GM12878 (cell line): Measurements from ENCODE around the gene FIBCD1.

Experiments used
- EZH2 ChIP-seq: IDR thresholded peaks from 2 replicates; pipeline ENCODE4 v1.6.1; 2012; ENCODE audit warnings: low read depth, mild to moderate bottlenecking, control low read depth, inconsistent platforms, low read length, borderline replicate concordance; ENCODE audit not compliant: control insufficient read depth
- TAF1 ChIP-seq: IDR thresholded peaks from 2 replicates; pipeline ENCODE4 v1.6.1; 2011; ENCODE audit warnings: mild to moderate bottlenecking, low read depth, low read length, borderline replicate concordance
- TARDBP ChIP-seq: IDR thresholded peaks from 2 replicates; pipeline ENCODE4 v1.6.1; 2016; ENCODE audit warnings: borderline replicate concordance
- TF ChIP-seq, protein P1 (sequence below): fragments of 450-650 bp; IDR thresholded peaks from 2 replicates; pipeline ENCODE4 v1.6.1; 2018; ENCODE audit warnings: borderline replicate concordance, mild to moderate bottlenecking; ENCODE audit not compliant: partially characterized antibody
- TF ChIP-seq, protein P2 (sequence below), 3 experiments: IDR thresholded peaks in 2 of 3; conservative IDR thresholded peaks in 1 of 3; 2 replicates each; pipeline ENCODE4 v1.5.1; 2011; ENCODE audit warnings: low read depth in 3 of 3, low read length in 3 of 3, mild to moderate bottlenecking in 3 of 3, control low read depth in 2 of 3, moderate library complexity in 2 of 3, inconsistent platforms in 1 of 3, mixed read lengths in 1 of 3; ENCODE audit not compliant: control insufficient read depth in 2 of 3, insufficient read depth in 1 of 3; ENCODE audit errors: extremely low read depth in 1 of 3
- TF ChIP-seq, protein P3 (sequence below): fragments of 450-650 bp; IDR thresholded peaks from 2 replicates; pipeline ENCODE4 v1.6.1; 2017; ENCODE audit warnings: mild to moderate bottlenecking, moderate library complexity

DNA sequence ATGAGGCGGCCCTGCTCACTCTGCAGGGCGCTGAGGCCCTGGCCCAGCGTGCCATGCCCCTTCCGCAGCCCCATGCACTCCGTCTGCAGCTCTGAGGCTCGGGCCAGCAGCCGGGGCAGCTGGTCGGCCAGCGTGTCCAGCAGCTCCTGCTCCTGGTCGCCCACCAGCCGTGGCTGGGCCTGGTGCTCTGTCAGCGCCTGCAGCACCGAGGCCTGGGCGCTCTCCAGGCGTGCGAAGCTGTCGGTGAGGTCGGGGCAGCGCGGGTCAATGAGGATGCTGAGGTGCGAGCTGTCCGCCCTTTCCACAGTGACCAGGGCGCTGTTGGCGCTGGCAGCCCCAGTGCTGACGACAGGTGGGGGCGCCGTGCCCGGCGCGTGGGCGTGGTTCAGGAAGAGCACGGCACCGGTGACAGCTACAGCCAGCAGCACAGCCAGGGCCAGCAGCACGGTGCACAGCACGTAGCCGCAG, 9.4 kb downstream of the FIBCD1 start:
- TF ChIP-seq, protein P1, sequence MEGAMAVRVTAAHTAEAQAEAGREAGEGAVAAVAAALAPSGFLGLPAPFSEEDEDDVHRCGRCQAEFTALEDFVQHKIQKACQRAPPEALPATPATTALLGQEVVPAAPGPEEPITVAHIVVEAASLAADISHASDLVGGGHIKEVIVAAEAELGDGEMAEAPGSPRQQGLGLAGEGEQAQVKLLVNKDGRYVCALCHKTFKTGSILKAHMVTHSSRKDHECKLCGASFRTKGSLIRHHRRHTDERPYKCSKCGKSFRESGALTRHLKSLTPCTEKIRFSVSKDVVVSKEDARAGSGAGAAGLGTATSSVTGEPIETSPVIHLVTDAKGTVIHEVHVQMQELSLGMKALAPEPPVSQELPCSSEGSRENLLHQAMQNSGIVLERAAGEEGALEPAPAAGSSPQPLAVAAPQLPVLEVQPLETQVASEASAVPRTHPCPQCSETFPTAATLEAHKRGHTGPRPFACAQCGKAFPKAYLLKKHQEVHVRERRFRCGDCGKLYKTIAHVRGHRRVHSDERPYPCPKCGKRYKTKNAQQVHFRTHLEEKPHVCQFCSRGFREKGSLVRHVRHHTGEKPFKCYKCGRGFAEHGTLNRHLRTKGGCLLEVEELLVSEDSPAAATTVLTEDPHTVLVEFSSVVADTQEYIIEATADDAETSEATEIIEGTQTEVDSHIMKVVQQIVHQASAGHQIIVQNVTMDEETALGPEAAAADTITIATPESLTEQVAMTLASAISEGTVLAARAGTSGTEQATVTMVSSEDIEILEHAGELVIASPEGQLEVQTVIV: no peak
- TF ChIP-seq, protein P2, sequence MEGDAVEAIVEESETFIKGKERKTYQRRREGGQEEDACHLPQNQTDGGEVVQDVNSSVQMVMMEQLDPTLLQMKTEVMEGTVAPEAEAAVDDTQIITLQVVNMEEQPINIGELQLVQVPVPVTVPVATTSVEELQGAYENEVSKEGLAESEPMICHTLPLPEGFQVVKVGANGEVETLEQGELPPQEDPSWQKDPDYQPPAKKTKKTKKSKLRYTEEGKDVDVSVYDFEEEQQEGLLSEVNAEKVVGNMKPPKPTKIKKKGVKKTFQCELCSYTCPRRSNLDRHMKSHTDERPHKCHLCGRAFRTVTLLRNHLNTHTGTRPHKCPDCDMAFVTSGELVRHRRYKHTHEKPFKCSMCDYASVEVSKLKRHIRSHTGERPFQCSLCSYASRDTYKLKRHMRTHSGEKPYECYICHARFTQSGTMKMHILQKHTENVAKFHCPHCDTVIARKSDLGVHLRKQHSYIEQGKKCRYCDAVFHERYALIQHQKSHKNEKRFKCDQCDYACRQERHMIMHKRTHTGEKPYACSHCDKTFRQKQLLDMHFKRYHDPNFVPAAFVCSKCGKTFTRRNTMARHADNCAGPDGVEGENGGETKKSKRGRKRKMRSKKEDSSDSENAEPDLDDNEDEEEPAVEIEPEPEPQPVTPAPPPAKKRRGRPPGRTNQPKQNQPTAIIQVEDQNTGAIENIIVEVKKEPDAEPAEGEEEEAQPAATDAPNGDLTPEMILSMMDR (IDR thresholded peaks at IDR 0.05 in 2 of 3, conservative IDR thresholded peaks at IDR 0.05 in 1 of 3; ENCODE audit: control insufficient read depth in 2 of 3, extremely low read depth in 1 of 3, insufficient read depth in 1 of 3, low read depth in 3 of 3, low read length in 3 of 3): no peak
- TF ChIP-seq TAF1 (no peak), EZH2 (no peak), TARDBP (no peak)
- TF ChIP-seq, protein P3, sequence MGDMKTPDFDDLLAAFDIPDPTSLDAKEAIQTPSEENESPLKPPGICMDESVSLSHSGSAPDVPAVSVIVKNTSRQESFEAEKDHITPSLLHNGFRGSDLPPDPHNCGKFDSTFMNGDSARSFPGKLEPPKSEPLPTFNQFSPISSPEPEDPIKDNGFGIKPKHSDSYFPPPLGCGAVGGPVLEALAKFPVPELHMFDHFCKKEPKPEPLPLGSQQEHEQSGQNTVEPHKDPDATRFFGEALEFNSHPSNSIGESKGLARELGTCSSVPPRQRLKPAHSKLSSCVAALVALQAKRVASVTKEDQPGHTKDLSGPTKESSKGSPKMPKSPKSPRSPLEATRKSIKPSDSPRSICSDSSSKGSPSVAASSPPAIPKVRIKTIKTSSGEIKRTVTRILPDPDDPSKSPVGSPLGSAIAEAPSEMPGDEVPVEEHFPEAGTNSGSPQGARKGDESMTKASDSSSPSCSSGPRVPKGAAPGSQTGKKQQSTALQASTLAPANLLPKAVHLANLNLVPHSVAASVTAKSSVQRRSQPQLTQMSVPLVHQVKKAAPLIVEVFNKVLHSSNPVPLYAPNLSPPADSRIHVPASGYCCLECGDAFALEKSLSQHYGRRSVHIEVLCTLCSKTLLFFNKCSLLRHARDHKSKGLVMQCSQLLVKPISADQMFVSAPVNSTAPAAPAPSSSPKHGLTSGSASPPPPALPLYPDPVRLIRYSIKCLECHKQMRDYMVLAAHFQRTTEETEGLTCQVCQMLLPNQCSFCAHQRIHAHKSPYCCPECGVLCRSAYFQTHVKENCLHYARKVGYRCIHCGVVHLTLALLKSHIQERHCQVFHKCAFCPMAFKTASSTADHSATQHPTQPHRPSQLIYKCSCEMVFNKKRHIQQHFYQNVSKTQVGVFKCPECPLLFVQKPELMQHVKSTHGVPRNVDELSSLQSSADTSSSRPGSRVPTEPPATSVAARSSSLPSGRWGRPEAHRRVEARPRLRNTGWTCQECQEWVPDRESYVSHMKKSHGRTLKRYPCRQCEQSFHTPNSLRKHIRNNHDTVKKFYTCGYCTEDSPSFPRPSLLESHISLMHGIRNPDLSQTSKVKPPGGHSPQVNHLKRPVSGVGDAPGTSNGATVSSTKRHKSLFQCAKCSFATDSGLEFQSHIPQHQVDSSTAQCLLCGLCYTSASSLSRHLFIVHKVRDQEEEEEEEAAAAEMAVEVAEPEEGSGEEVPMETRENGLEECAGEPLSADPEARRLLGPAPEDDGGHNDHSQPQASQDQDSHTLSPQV: no peak
